Measurements from ENCODE around the gene EFNA2.
A peak's percentile ranks its signal among the peaks of the same experiment; 100 is the strongest.

The EFNA2 gene

DNA sequence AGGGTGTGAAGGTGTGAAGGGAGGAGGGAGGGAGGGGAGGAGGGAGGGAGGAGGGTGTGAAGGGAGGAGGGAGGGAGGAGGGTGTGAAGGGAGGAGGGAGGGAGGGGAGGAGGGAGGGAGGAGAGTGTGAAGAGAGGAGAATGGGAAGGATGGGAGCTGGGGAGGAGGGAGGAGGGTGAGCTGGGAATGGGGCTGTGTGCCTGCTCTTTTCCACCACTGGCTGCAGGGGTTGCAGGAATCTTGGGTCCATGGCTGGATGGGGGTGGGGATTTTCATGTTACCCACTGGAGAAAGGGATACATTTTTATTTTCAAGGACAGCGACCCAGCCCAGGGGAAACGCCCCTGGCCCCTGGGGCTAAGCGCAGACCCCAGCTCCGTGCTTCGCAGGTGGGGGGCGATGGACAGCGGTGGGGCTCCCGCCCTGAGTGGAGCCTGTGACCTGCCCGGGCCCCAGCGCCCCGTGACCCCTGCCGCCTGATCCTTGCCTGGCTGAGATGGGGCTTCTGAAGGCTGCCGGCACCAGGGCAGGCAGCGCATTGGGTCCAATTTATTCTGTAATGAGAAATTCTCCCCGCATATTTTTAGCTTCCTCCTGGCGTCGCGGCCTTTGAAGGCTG, 3.0 kb upstream of the EFNA2 start:
- DNase-seq (ENCODE audit: low spot score), result peak; percentile 33
- TF ChIP-seq, protein P1, sequence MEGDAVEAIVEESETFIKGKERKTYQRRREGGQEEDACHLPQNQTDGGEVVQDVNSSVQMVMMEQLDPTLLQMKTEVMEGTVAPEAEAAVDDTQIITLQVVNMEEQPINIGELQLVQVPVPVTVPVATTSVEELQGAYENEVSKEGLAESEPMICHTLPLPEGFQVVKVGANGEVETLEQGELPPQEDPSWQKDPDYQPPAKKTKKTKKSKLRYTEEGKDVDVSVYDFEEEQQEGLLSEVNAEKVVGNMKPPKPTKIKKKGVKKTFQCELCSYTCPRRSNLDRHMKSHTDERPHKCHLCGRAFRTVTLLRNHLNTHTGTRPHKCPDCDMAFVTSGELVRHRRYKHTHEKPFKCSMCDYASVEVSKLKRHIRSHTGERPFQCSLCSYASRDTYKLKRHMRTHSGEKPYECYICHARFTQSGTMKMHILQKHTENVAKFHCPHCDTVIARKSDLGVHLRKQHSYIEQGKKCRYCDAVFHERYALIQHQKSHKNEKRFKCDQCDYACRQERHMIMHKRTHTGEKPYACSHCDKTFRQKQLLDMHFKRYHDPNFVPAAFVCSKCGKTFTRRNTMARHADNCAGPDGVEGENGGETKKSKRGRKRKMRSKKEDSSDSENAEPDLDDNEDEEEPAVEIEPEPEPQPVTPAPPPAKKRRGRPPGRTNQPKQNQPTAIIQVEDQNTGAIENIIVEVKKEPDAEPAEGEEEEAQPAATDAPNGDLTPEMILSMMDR (IDR thresholded peaks at IDR 0.05; ENCODE audit: extremely low read depth, missing control alignments), result no peak

DNA sequence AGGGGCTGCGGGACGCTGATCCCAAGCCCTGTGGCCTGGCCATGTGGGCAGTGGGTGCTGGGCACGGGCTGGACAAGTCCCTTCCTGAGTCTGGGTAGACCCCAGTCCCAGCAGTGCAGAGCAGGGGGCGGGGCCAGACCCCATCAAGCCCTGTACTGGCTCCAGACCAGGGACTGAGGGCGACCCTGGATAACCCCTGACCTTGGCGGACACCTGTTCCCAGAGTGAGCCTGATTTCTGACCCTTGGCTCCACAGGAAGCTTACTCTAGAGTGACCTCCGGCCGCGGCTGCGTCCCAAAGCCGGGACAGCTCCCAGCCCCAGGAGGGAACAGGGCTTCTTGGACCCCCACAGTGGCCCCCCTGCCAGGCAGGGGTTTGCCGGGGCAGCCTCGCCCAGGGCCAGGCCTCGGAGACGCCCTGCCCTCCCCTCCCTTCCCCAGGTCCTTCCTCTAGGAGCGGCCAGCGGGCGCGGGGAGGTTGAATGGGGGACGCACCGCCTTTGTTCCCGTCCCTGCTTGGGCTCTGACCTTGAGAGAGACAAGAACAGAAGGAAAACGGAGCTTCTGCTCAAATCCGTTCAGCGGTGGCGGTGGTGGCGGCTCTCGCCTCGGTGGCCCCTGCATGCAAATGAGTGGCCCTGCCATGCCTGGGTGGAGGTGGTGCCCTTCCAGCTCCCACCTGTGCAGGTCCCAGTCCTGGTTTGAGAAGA, 2.3 kb upstream of the EFNA2 start:
- DNase-seq (ENCODE audit: low spot score), result peak; percentile 26
- TF ChIP-seq, protein P1 (IDR thresholded peaks at IDR 0.05; ENCODE audit: extremely low read depth, missing control alignments), result no peak

DNA sequence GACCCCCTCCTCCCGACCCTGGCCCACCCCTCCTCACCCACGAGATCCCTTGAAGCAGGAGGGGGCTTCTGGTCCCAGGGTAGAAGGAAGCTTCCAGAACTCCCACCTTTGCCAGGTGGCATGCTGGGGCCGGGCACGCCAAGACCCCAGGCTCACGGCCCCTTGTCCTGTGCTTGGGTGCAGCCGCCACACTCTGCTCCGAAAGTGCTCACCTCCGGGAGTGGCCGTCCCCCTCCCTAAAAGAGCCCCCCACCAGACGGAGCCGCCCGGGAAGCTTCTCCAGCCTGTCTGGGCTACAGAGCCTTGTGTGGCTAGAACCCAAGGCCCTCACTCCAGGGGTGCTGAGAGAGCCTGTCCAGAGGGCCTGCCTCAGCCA, 1.8 kb upstream of the EFNA2 start:
- peak; percentile 23 for DNase-seq (ENCODE audit: low spot score)
- TF ChIP-seq, protein P1 (IDR thresholded peaks at IDR 0.05; ENCODE audit: extremely low read depth, missing control alignments), result no peak

DNA sequence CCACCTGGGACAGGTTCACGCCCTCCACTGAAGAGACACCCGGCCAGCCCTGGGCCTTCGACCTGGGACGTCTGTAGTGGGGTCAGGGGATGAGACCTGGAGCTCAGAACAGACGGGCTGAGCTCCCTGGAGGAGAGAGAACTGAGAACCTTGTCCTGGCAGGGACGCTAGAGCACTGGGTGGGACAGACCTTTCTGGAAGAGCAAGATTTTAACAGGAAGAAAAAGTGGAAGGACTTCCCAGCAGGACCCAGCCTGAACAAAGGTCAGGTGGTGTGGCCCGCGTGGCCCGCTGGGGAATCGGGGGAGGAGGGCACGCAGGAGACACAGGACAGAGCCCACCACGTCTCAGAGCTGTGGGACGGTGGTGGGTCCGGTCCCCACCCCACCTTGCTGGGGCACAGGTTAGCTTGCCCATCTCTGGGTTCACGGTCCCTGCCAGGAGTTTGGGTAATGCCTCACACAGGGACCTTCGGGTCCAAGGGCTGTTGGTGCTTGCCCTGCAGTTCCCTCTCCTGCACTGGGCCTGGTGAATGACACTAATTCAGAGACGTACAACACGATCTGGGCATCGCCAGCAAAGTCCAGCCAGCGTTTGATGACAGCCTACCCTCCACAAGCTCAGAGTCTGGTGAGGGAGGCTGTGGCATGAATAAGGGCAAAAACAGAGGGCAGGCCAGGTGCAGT, 1.2 kb upstream of the EFNA2 start:
- TF ChIP-seq, protein P1 (IDR thresholded peaks at IDR 0.05; ENCODE audit: extremely low read depth, missing control alignments), result no peak
- peak; percentile 39 for DNase-seq (ENCODE audit: low spot score)

DNA sequence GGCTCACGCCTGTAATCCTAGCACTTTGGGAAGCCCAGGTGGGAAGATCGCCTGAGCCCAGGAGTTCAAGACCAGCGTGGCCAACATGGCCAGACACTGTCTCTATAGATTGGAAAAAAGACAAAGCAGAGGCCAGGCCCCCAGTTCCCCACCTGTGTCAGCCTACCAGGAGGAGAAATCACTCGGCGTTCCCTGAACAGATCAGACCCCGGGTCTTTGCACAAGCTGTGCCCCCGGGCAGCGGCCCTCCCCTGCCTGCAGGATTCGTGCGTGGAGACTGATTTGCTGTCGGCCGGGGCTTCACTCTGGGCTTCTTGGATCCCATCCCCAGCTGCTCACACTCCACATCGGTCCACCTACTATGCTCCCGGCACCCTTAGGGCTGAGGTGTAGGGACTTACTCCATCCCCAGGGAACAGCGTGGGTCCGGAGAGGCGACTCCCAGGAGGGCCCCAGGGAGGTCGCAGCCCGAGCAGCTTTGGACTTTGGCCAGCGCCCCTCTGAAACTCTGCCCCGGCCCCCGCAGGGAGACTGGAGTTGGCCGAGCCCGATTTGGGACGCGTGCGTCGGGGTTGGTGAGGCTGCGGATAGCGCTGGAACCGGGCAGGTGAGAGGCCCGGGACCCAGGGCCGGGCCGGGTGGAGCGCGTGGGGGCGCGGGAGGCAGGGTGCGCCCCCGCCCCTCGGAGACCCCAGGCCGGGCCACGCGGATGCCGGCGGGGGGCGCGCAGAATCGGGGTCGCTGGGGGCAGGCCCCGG, 515 bp upstream of the EFNA2 start:
- DNase-seq (ENCODE audit: low spot score), result peak; percentile 63

DNA sequence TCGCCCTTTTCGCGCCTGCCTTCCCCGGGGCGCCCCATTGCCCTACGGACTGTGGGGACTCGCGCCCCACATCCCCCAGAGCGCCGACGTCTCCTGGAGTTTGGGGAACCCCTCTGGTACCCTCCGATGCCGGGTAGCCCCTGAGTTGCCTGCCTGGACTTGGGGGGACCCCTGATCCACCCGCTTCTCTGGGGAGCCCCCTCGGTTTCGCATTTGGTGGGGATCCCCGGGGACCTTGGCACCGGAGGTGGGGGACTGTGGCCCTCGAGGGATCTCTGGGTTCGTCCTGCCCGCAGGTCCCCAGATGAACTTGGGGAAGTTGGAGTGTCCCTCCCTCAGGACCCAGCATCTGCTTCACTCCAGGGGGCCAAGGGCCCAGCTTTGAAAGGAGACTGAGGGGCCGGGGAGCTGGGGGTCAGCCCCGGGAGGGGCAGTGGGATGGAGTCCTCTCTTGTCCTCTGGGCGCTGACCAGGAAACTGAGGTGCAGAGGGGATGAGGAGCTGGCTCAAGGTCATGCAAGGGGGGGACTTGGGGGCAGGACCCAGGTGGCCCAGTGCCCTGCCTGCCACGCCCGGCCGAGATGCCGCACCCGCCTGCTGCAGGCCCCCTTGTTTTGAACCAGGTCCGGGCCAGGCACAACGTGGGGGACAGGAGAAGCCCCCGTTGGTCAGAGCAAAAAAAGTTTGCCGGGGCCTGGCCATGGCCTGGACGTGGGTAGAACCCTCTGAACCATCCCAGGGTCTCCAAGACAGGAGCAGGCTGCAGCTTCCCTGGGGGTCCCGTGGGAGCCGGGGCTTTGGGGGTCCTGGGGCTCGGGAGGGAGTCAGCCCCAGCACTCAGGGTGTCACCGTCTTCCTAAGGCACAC, 1.0 kb downstream of the EFNA2 start:
- peak; percentile 60 for DNase-seq (ENCODE audit: low spot score)
- TF ChIP-seq, protein P1 (IDR thresholded peaks at IDR 0.05; ENCODE audit: extremely low read depth, missing control alignments), result no peak

More for the DNA sequence above, 515 bp upstream of the EFNA2 start:
- TF ChIP-seq, protein P1 (IDR thresholded peaks at IDR 0.05; ENCODE audit: extremely low read depth, missing control alignments), result no peak
